Liver (tissue), 5 donors: ENCODE results near the gene HLA-A. TPM values are rescaled to one million over a fixed set of nuclear protein-coding genes. Genes with fewer than 3 reads are reported as not detected.

Experiments
- polyA plus RNA-seq, 2 donors: library from polyadenylated mRNA; stranded (reverse) in 1 of 2; unstranded in 1 of 2; fragments of 200-250 nt in 1 of 2; fragments of >200 nt in 1 of 2; fragmentation: Nextera tagmentation in 1 of 2; extraction: Ambion mirVana in 1 of 2; gene quantifications; one replicate each; pipeline versions ENCODE4 v1.2.1 to v1.2.3, GENCODE V29; 2013 to 2015
- small RNA-seq: library from RNA; depleted of rRNA; stranded (forward); fragments of <200 nt; gene quantifications from one replicate; pipeline ENCODE3, GENCODE V24; 2014
- total RNA-seq, 2 donors: library from RNA; depleted of rRNA; stranded (reverse); fragments of >200 nt; gene quantifications; one replicate each; pipeline ENCODE4 v1.2.3, GENCODE V29; 2014
- donor health status: healthy.
- donor health status: healthy.
- donor health status: healthy.

HLA-A gene
- total and polyA plus RNA-seq, 4 donors: 145 to 321 (median 223) TPM

Small RNA genes within 50 kb of the gene (small RNA-seq; reads per million reads assigned to genes)
- not detected for gene HLA-U

Other genes starting within 250 kb of the HLA-A start
- 10 to 100 TPM; 12.1 to 51.1 TPM for gene HLA-F, start 219.1 kb upstream of the HLA-A start, total RNA-seq
- 10 to 100 TPM; 12.4 to 53.0 TPM for gene HLA-F, start 219.1 kb upstream of the HLA-A start, polyA plus RNA-seq
- not detected for gene HLA-G, start 114.7 kb upstream of the HLA-A start, total RNA-seq
- gene HLA-G, start 114.7 kb upstream of the HLA-A start, polyA plus RNA-seq: under 1 TPM in 1 of 2 donors, not detected in 1; 0.79 TPM
- 10 to 100 TPM in 1 of 2 donors, 1 to 10 TPM in 1; 7.0 to 17.2 TPM for gene POLR1H, start 118.7 kb downstream of the HLA-A start, total RNA-seq
- 10 to 100 TPM; 16.3 to 27.5 TPM for gene POLR1H, start 118.7 kb downstream of the HLA-A start, polyA plus RNA-seq
- gene PPP1R11, start 124.7 kb downstream of the HLA-A start, total RNA-seq: 10 to 100 TPM in 1 of 2 donors, 1 to 10 TPM in 1; 7.8 to 12.1 TPM
- gene PPP1R11, start 124.7 kb downstream of the HLA-A start, polyA plus RNA-seq: 10 to 100 TPM; 26.9 to 30.9 TPM
- not detected for gene RNF39, start 133.2 kb downstream of the HLA-A start, total RNA-seq
- gene RNF39, start 133.2 kb downstream of the HLA-A start, polyA plus RNA-seq: under 1 TPM; 0.03 to 0.13 TPM
- gene TRIM31, start 170.6 kb downstream of the HLA-A start, total RNA-seq: under 1 TPM; 0.17 to 0.79 TPM
- 1 to 10 TPM in 1 of 2 donors, under 1 TPM in 1; 0.16 to 1.3 TPM for gene TRIM31, start 170.6 kb downstream of the HLA-A start, polyA plus RNA-seq
- gene TRIM40, start 193.6 kb downstream of the HLA-A start, total RNA-seq: under 1 TPM in 1 of 2 donors, not detected in 1; 0.51 TPM
- not detected for gene TRIM40, start 193.6 kb downstream of the HLA-A start, polyA plus RNA-seq
- 100 to 1,000 TPM in 1 of 2 donors, under 1 TPM in 1; 0.75 to 128 TPM for gene TRIM10, start 218.7 kb downstream of the HLA-A start, total RNA-seq
- under 1 TPM; 0.29 to 0.72 TPM for gene TRIM10, start 218.7 kb downstream of the HLA-A start, polyA plus RNA-seq
- 1 to 10 TPM; 1.6 to 2.2 TPM for gene TRIM15, start 221.0 kb downstream of the HLA-A start, total RNA-seq
- 1 to 10 TPM; 1.6 to 2.8 TPM for gene TRIM15, start 221.0 kb downstream of the HLA-A start, polyA plus RNA-seq